Smooth muscle cell (in vitro differentiated cells): ENCODE measurements around the gene TBC1D22A. TPM values are rescaled to one million over a fixed set of nuclear protein-coding genes. Genes with fewer than 3 reads are reported as not detected.

Experiments used
- DNase-seq: peaks from one replicate; lab custom pipeline; 2025; ENCODE audit not compliant: unreplicated experiment; lab: John Stamatoyannopoulos, UW
- H2AFZ ChIP-seq: fragments of 200-600 bp; sonication (generic); 2 replicates; pipeline ENCODE4 v1.6.0; 2016; ENCODE audit warnings: antibody characterized with exemption, low read depth, mild to moderate bottlenecking
- H3F3A ChIP-seq: fragments of 200-600 bp; sonication (generic); 2 replicates; pipeline ENCODE4 v1.6.0; 2017; ENCODE audit warnings: antibody characterized with exemption, low read depth
- H3K27ac ChIP-seq: fragments of 200-600 bp; sonication (generic); 2 replicates; pipeline ENCODE4 v1.5.1; 2016; ENCODE audit warnings: low read depth, mild to moderate bottlenecking
- H3K27me3 ChIP-seq: fragments of 200-600 bp; sonication (generic); 2 replicates; pipeline ENCODE4 v1.6.1; 2016; ENCODE audit warnings: low read depth, mild to moderate bottlenecking
- H3K36me3 ChIP-seq: fragments of 200-600 bp; sonication (generic); 2 replicates; pipeline ENCODE4 v1.5.1; 2016; ENCODE audit warnings: low read depth
- H3K4me1 ChIP-seq: fragments of 200-600 bp; sonication (generic); 2 replicates; pipeline ENCODE4 v1.5.1; 2016; ENCODE audit warnings: low read depth
- H3K4me2 ChIP-seq: fragments of 200-600 bp; sonication (generic); 2 replicates; pipeline ENCODE4 v1.6.0; 2016; ENCODE audit warnings: mild to moderate bottlenecking
- H3K4me3 ChIP-seq: fragments of 200-600 bp; sonication (generic); 2 replicates; pipeline ENCODE4 v1.5.1; 2016; ENCODE audit warnings: mild to moderate bottlenecking
- H3K79me2 ChIP-seq: fragments of 200-600 bp; sonication (generic); 2 replicates; pipeline ENCODE4 v1.6.0; 2016; ENCODE audit warnings: low read depth, mild to moderate bottlenecking
- H3K9ac ChIP-seq: fragments of 200-600 bp; sonication (generic); 2 replicates; pipeline ENCODE4 v1.6.0; 2016; ENCODE audit warnings: low read depth
- H3K9me3 ChIP-seq: fragments of 200-600 bp; sonication (generic); replicated peaks from 2 replicates; pipeline ENCODE4 v1.5.1; 2016; ENCODE audit warnings: low read depth
- H4K20me1 ChIP-seq: fragments of 200-600 bp; sonication (generic); 2 replicates; pipeline ENCODE4 v1.6.0; 2016; ENCODE audit warnings: low read depth
- WGBS: methylation state at CpG from one replicate; pipeline ENCODE4 v1.1.7; 2016; ENCODE audit warnings: low lambda C conversion rate; 5-methylcytosine and 5-hydroxymethylcytosine counted together
- polyA plus RNA-seq: library from polyadenylated mRNA; unstranded; fragments of >200 nt; fragmentation: Nextera tagmentation; extraction: Ambion mirVana; gene quantifications from 2 replicates; pipeline ENCODE4 v1.2.1, GENCODE V29; 2016
- total RNA-seq: library from RNA; depleted of rRNA; stranded (reverse); fragments of >200 nt; gene quantifications from 2 replicates; pipeline ENCODE4 v1.2.3, GENCODE V29; 2014
- TF ChIP-seq, protein P1 (sequence below): fragments of 200-600 bp; sonication (generic); IDR thresholded peaks from 2 replicates; pipeline ENCODE4 v1.5.1; 2017; ENCODE audit warnings: borderline replicate concordance, mild to moderate bottlenecking, antibody characterized with exemption; ENCODE audit not compliant: insufficient read depth, poor library complexity, severe bottlenecking

Gene TBC1D22A
- total and polyA plus RNA-seq, 2 experiments from 2014 or later: 12.5 to 14.4 TPM

- Histone ChIP-seq H3K27me3 (no peaks in the 10 kb centered on the region), H4K20me1 (peaks cover 27% of the 10 kb centered on the region), H2AFZ (no peak overlapping the region), H3F3A (no peaks in the 10 kb centered on the region), H3K27ac (no peak overlapping the region), H3K4me3 (no peak overlapping the region), H3K9me3 (no peaks in the 10 kb centered on the region), H3K4me1 (no peaks in the 10 kb centered on the region), H3K4me2 (no peak overlapping the region), H3K79me2 (no peaks in the 10 kb centered on the region), H3K9ac (no peak overlapping the region), H3K36me3 (no peaks in the 10 kb centered on the region)
- DNase-seq: no peak
- TF ChIP-seq, protein P1, sequence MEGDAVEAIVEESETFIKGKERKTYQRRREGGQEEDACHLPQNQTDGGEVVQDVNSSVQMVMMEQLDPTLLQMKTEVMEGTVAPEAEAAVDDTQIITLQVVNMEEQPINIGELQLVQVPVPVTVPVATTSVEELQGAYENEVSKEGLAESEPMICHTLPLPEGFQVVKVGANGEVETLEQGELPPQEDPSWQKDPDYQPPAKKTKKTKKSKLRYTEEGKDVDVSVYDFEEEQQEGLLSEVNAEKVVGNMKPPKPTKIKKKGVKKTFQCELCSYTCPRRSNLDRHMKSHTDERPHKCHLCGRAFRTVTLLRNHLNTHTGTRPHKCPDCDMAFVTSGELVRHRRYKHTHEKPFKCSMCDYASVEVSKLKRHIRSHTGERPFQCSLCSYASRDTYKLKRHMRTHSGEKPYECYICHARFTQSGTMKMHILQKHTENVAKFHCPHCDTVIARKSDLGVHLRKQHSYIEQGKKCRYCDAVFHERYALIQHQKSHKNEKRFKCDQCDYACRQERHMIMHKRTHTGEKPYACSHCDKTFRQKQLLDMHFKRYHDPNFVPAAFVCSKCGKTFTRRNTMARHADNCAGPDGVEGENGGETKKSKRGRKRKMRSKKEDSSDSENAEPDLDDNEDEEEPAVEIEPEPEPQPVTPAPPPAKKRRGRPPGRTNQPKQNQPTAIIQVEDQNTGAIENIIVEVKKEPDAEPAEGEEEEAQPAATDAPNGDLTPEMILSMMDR: no peak
- WGBS: 100% methylated on average over 5 of the region's 5 CpGs
Observed at GRCh38 chr22:47006869-47007268, 244.4 kb downstream of the TBC1D22A start.

DNA sequence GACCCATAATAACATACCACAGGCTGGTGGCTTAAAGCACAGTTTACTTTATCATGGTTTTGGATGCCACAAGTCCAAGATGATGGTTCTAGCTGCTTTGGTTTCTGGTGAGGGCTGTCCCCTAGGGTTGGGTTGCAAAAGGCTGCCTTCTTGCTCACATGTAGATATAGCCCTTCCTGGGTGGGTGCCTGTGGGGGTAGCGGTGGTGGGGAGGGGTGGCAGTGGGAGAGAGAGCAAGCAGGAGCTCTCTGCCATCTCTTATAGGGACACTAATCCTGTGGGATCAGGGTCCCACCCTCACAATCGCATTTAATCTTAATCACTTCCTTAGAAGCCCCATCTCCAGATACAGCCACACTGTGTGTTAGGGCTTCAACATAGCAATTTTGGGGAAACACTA is 245.0 kb downstream of the TBC1D22A start:
- WGBS: 97% methylated on average over 2 of the region's 2 CpGs
- Histone ChIP-seq H3K9ac (no peak overlapping the region), H3K27ac (no peak overlapping the region), H3K4me1 (no peaks in the 10 kb centered on the region), H3K9me3 (no peaks in the 10 kb centered on the region), H3K79me2 (no peaks in the 10 kb centered on the region), H3K27me3 (no peaks in the 10 kb centered on the region), H3F3A (no peaks in the 10 kb centered on the region), H3K4me2 (no peak overlapping the region), H2AFZ (no peak overlapping the region), H3K4me3 (no peak overlapping the region), H3K36me3 (no peaks in the 10 kb centered on the region), H4K20me1 (peaks cover 29% of the 10 kb centered on the region)
- TF ChIP-seq, protein P1: no peak
- no peak for DNase-seq

DNA sequence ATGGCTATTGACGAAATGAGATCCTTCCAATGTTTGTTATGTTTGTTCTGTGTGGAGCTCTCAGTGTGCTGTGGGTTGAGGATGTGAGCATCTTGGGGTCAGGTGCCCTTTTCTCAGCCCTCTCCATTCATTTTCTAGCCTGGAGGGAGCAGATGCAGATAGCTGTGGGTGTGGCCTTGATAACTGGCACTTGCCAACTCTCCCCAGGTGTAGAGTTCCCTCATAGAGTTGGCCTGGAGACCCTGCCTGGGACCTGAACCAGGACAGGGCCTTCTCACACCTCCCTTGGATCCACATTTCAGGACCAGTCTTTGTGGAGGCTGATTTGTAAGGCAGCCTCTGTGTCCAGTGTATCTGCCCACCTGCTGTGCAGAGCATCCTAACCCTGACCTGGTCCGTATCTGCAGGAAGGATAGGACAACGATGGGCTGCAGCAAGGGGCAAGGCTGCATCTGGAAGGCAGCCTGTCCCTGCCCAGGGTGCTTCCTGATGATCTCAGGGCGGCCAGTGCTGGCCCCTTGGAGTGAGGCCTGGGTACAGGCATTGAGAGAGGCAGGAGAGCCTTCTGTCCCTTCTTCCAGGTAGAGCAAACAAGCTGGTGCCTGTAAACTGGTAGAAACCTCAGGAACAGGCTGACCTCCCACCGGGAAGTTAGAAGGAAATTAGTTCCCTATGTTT is 245.9 kb downstream of the TBC1D22A start:
- H3K4me2 ChIP-seq: no peak overlapping the region
- H3F3A ChIP-seq: no peaks in the 10 kb centered on the region
- H3K9ac ChIP-seq: no peak overlapping the region
- H3K9me3 ChIP-seq: no peaks in the 10 kb centered on the region
- H4K20me1 ChIP-seq: peaks cover 37% of the 10 kb centered on the region
- no peak for DNase-seq
- H2AFZ ChIP-seq: no peak overlapping the region
- TF ChIP-seq, protein P1: no peak
- 96% methylated on average over 5 of the region's 5 CpGs for WGBS
- H3K36me3 ChIP-seq: no peaks in the 10 kb centered on the region
- H3K27me3 ChIP-seq: no peaks in the 10 kb centered on the region
- H3K4me1 ChIP-seq: no peaks in the 10 kb centered on the region
- no peak overlapping the region for H3K4me3 ChIP-seq
- no peak overlapping the region for H3K27ac ChIP-seq
- no peaks in the 10 kb centered on the region for H3K79me2 ChIP-seq
